HG03432 (cell line): ENCODE results near the gene PAXIP1.
"Not testable (repeated sequence)": the region's sequence is repeated elsewhere in the genome, so short reads cannot be mapped to it uniquely, and the experiment has no call there.

Experiments used
- ATAC-seq: cut with Tn5 transposase; IDR thresholded peaks from one replicate; pipeline ENCODE4 v1.9.1; 2021; ENCODE audit warnings: mild to moderate bottlenecking, moderate library complexity; ENCODE audit not compliant: unreplicated experiment

Gene PAXIP1

DNA sequence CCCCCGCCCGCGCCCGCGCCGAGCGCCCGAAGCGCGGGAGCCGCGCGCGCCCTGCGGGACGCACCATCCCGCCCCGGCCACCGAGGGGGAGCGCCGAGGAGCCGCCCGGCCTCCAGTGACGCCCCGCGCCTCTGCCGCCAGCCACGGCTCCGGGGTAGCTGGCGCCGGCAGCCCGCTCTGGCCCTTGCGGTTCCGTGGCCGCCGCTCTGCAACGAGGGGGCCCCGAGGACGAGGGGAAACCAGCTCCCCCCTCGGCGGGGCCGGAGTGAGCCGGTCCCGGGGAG lies at the start of gene PAXIP1:
Gene PAXIP1, minus strand, starts transcription at position 33 of the 284 bp plus-strand sequence. CDS start 195 bp downstream, outside the sequence.
- peak; percentile 72 for ATAC-seq

DNA sequence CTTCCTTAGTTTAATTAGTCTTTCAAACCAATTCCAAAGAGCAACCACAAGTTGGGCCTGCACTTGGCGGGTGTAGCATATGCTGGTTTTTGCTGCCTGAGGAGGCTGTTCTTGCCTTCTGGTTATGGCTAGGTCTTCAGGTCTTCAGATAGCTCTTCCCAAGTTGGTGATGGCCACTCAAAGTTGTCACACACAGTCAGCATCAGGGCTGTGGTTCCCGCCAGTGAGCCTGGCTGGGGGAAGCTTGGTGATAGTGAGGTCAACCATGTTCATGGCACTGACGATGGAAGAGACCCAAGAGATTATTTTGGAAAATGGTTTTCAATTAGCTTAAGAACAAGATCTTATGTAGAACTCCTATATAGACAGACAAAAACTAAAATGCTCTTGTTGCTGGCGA lies 48.4 kb upstream of the PAXIP1 start:
- no peak for ATAC-seq

DNA sequence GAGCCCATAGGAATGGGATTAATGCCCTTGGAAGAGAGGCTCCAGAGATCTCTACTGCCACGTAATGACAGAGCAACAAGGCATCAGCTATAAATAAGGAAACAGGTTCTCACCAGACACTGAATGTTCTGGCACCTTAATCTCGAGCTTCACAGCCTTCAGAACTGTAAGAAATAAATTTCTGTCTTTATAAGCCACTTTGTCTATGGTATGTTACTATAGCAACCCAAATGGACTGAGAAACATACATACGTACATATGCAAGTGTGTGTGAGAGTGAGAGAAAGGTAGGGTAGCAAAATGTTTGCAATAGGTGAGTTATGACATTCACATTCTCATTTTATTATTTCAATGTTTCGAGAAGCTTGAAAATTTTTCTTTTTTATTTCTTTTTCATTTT lies 45.1 kb upstream of the PAXIP1 start:
- no peak for ATAC-seq

- ATAC-seq: no peak
These were observed 40.8 kb upstream of the PAXIP1 start for GRCh38 chr7:155043756-155044155.

- no peak for ATAC-seq
These were observed 35.4 kb upstream of the PAXIP1 start for GRCh38 chr7:155038335-155038734.

- not testable (repeated sequence) for ATAC-seq
These were observed 31.6 kb upstream of the PAXIP1 start for GRCh38 chr7:155034495-155034894.

- ATAC-seq: no peak
These were observed 30.1 kb upstream of the PAXIP1 start for GRCh38 chr7:155032978-155033377.

DNA sequence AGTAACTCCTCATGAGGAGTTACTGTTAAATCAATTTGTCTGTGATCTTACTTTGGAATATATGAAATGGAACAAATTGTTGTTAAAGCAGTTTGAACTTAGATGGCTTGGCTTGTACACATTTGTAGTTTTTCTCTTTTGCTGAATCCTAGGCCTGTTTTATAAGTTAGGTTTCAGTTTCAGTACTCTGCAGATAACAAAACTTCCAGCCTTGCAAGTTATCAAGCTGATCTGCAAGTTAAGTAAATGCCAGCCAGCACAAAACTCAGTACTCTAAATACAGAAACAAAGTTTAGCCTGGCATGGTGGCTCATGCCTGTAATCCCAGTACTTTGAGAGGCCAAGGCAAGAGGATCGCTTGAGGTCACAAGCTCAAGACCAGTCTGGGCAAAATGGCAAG lies 25.0 kb upstream of the PAXIP1 start:
- ATAC-seq: no peak

DNA sequence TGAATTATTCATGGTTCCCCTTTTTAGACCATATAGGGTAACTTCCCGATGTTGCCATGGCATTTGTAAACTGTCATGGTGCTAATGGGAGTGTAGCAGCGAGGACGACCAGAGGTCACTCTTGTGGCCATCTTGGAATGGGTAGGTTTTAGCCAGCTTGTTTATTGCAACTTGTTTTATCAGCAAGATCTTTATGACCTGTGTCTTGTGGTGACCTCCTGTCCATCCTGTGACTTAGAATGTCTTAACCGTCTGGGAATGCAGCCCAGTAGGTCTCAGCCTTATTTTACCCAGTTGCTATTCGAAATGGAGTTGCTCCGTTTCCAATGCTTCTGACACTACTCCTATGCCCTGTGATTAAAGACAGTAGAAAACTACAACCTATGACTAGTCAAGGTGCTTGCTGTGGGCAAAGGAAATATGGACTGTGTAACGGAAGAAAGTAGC lies 18.8 kb upstream of the PAXIP1 start:
- no peak for ATAC-seq

GRCh38 chr7:155020996-155021395 lies 18.1 kb upstream of the PAXIP1 start:
- no peak for ATAC-seq

DNA sequence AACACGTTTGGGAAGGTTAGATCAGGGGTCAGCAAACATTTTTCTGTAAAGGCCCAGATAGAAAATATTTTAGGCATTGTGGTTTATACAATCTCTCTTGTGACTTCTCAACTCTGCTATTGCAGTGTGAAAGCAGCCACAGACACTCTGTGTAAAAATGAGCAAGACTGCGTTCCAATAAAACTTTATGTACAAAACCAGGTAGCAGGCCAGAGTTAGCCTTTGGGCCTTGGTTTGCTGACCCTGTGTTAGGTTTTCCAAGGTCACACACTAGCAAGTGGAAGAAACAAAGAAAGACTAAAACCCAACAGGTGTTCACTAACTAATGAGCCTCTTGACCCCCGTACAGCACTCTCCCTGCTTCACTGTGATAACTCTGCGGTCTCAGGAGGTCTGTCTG lies 14.9 kb upstream of the PAXIP1 start:
- ATAC-seq: no peak

- ATAC-seq: no peak
These were observed 8.2 kb upstream of the PAXIP1 start for GRCh38 chr7:155011086-155011485.

- ATAC-seq: peak; percentile 52
These were observed 6.7 kb upstream of the PAXIP1 start for GRCh38 chr7:155009570-155010157.

GRCh38 chr7:155007947-155008346 lies 5.0 kb upstream of the PAXIP1 start:
- no peak for ATAC-seq

GRCh38 chr7:155003376-155004214 lies 671 bp upstream of the PAXIP1 start:
- ATAC-seq: peak; percentile 78

GRCh38 chr7:155002411-155003091 lies 373 bp downstream of the PAXIP1 start:
- ATAC-seq: peak; percentile 45

DNA sequence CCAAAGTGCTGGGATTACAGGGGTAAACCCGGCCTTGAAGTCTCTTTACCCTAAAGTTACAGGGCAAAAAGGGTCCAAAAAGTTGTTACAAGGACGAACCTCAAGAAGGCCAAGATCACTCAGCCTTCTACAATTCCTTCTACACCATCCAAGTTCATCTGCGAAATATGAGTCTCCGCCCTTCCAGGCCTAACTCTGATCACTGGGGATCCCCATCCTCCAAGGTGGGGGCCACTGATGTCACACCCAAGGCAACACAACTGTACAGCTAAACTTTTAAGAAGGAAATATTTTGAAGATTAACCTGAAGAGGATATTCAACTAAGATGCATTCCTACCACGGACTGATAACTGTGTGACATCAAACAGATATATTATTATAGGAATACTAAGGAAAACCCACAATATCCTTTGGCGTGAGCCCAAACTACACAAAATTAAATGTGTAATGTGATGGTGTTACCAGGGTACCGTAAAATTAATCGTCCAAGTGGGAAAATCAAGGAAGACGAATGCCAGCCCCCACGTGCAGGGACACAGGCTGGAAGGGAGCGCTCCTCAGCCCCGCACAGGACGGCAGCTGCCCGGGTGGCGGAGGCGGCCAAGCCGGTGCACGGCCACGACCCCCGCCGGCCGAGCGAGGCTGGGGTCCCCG lies 1.0 kb downstream of the PAXIP1 start:
- peak; percentile 10 for ATAC-seq

GRCh38 chr7:155000795-155001194 lies 2.1 kb downstream of the PAXIP1 start:
- no peak for ATAC-seq

DNA sequence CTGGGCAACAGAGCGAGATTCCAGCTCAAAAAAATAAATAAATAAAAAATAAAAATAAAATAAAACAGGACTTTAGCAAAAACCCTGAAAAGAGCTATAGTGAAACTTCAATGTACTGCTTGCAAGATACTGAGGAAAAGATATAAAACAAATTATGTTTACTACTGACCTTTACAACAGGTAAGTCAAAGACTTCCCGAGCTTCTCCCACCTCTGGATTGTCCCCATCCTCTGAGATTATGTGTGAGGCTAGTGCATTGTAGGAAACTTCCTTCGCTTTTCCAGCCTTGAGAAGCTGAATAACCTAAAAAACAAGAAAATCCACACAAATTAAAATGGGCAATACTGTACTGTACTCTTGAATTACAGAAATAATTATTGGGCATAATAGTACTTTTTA lies 4.4 kb downstream of the PAXIP1 start:
- no peak for ATAC-seq

GRCh38 chr7:154997840-154998370 lies 5.0 kb downstream of the PAXIP1 start:
- ATAC-seq: no peak

DNA sequence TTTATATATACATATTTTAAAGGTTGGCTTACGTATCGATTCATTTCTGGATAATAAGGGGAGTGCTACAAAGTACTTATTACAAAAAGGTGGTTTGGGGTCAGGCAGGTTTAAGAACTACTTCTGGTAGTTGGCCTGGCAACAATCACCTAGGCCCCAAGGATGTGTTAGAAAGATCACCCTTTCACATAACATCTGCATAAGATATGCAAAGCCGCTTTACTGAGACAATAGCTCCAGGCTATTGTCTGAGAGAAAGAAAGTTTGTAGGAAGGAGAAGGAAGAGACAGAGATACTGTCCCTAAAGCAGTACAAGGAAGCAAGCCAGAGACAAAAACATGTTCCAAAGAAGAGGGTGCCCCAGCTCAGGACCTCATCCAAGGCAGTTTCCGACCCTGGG lies 6.2 kb downstream of the PAXIP1 start:
- ATAC-seq: no peak
